GM19372 (cell line): ENCODE measurements around the gene CYB561D2.

Source experiments
- ATAC-seq: cut with Tn5 transposase; IDR thresholded peaks from one replicate; pipeline ENCODE4 v1.9.1; 2021; ENCODE audit warnings: mild to moderate bottlenecking, low read depth, moderate library complexity; ENCODE audit not compliant: unreplicated experiment

The CYB561D2 gene

GRCh38 chr3:50385754-50386153 is 35.1 kb downstream of the CYB561D2 start:
- no peak for ATAC-seq

DNA sequence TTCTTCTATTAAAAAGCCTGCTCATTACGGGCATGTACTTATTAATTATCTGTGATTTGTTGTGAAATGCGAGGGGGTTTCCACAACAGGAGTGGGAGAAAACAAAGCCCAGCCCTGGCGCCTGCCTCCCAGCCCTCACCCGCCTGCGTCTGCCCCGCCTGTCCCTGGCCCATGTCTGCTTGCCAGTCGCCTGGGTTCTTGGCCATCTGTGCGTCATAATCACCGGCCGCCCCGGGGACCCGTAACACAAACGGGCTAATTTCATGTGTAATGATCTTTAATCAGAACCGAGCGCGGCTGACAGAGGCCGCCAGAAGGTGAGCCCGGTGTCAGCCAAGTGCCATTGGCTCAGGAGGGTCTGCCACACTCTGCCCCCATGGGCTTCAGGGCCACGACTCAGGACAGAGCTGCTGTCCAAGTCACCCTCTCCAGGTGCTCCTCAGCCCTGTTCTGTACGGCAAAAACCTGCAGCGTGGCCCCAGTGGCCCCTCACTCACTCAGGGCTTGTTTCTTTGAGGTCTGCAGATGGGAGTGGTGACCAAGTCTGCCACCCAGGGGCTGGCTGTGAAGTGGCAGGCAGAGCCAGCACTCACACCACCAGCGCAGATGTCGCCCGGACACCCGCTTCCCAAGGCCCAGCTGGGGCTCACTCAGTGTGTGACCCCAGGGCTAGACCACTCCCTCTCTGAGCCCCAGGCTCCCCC is 37.5 kb downstream of the CYB561D2 start:
- no peak for ATAC-seq

DNA sequence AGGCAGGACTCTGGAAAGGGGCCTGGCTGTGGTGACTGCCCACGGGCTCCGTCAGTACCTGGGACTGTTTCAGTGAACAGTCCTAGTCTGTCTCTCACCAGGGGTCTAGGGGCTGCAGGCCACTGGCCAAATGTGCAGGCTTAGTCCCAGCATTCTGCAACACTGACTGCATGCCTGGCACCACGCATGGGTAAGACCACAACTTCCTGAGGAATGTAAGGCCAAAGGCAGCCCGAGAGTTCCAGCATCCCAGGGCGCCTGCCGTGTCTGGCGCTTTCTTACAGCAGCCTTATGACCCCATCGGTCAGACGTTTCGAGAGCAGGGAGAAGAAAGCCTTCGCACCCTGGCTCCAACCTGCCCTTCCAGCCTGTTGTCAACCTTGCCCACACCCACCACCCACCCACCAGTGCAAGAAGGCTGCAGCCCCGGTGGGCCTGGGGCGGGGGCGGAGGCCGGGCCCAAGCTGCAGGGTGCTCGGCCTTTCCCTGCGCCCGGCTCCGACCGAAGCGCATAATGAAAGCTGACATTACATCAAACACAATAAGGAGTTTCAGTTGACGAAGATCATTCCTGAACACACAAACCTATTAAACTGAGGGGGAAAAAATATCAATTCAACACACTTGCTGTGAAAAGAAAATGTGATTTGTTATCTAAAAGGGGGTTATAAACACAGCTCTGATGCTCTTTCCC is 38.2 kb downstream of the CYB561D2 start:
- no peak for ATAC-seq

DNA sequence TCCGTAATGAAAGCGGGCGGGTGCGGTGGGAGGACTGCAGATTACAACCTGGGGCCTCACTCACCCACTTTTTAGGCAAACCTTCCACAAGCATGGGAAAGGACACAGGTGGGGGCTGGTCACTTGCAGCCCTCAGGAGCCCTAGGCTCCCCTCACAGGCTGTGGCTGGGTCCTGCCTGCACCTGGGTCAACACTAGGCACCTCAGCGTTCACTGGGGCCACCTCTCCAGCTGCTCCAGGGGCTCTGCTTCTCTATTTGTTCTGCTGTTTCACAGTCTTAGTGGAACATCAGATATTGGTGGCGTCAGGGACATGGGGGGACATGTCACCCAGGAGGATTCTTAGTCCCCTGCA is 38.7 kb downstream of the CYB561D2 start:
- no peak for ATAC-seq

- ATAC-seq = no peak
These were observed 40.0 kb downstream of the CYB561D2 start for GRCh38 chr3:50390508-50391224.

DNA sequence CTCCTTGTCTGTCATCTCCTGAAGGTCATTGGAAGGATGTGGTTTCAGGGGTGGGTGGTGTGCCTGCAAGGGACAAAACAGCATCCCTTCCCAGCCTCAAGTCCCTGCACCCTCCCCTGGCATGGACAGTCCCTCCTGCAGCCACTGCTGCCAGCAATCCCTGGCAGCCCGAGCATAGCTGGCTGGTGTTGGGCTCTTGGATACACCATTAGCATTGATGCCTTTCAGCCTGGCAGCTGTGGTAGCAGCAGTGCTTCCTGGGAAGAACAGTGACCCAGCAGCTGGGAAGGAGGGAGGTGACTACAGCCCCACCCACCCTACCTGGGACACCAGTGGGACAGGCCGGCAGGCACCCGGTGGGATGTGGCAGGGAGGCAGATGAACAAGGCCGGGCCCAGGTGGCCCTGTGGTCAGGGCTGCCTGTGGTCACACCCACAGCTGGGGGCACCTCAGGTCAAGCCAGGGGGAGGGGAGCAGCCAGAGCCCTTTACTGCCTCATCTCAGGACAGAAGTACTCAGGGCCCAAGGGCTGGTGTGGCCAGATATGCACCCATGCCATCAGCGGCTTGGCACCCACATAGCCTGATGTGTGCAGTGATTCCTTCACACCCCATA is 41.5 kb downstream of the CYB561D2 start:
- ATAC-seq = no peak

- no peak for ATAC-seq
These were observed 42.4 kb downstream of the CYB561D2 start for GRCh38 chr3:50393061-50393460.

DNA sequence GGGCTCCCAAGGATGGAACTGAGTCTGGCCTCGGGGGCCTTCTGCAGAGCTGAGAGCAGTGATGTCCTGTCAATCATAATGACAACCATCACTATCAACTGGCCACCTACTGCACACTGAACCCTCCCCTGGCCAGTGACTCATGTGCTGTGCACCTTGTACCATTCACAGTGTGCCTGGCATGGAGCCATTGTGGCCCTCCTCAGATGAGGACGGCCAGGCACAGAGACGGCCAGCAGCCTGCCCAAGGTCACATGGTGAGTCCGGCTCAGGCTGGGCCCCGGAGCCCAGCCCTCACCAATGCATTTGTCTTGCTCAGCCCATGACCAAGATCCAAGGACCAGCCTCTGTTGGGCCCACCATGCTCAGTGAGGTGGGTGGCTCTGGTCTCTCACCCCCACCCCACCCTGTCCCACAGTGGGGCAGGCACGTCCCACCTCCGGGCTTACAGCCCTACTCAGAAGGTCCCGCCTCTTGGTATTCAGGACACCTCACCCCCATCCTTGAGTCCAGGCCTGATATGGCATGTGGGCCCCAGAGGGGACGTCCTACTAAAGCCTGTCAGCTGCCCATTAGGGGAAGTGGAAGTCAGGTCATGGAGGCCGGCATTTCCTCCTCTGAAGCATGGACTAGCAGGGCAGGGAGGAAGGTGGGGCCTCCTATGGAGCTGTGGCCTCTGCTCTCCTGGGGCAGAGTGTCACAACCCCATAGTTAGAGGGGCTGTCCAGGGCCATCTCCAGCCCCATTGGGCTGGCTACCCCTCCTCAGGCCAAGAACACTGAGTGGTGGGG is 44.6 kb downstream of the CYB561D2 start:
- no peak for ATAC-seq

GRCh38 chr3:50396502-50396901 is 45.8 kb downstream of the CYB561D2 start:
- ATAC-seq = no peak

DNA sequence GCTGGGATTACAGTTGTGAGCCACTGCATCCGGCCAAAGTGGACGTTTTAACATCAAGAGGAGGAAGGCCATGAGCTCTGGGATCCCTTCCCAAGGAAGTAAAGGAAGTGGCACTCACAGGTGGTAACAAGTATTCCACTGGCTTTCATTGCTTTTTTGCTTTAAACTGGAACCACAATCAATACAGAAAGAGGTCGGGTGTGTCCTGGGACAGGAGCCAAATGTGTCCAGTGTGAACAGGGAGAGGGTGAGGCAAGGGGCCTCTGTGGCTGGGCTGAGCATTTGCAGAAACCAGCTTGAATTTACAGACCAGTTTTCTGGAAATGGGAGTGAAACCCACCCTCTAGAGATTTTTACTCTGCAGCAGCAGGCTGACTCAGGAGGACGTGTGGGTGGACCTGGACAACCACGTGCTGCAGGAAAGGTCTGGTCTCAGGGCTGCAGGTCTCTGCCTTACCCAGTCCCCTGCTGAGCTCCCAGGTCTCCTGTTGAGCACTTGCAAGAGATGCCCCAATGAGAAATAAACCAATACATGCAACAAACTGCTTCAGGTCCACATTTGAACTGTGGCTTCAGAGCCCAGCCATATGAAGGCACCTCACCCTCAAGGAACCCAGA is 51.4 kb downstream of the CYB561D2 start:
- no peak for ATAC-seq
